HEK293T (cell line): ENCODE data around the gene SMG6.

Experiments
- CTBP1 ChIP-seq: fragments of 450-650 bp; IDR thresholded peaks from 2 replicates; pipeline ENCODE4 v1.6.1; 2016; ENCODE audit warnings: borderline replicate concordance
- L3MBTL2 ChIP-seq: fragments of 450-650 bp; conservative IDR thresholded peaks from 2 replicates; pipeline ENCODE4 v1.6.1; 2016; ENCODE audit warnings: mild to moderate bottlenecking
- NFRKB ChIP-seq: fragments of 450-650 bp; IDR thresholded peaks from 2 replicates; pipeline ENCODE4 v1.6.1; 2016; ENCODE audit warnings: mild to moderate bottlenecking, moderate library complexity
- SP1 ChIP-seq: fragments of 450-650 bp; IDR thresholded peaks from 2 replicates; pipeline ENCODE4 v1.6.1; 2017
- SUZ12 ChIP-seq: fragments of 450-650 bp; IDR thresholded peaks from 2 replicates; pipeline ENCODE4 v1.6.1; 2016; ENCODE audit warnings: mild to moderate bottlenecking
- TARDBP ChIP-seq: fragments of 450-650 bp; IDR thresholded peaks from 2 replicates; pipeline ENCODE4 v1.6.1; 2016

GRCh38 chr17:2198927-2199326 lies 104.7 kb downstream of the SMG6 start:
- TF ChIP-seq SUZ12 (no peak), NFRKB (no peak), L3MBTL2 (no peak), TARDBP (no peak), SP1 (no peak), CTBP1 (no peak)
